Germinal center (tissue), 1 donor: Measurements from ENCODE around the gene DUSP5.
A peak's percentile ranks its signal among the peaks of the same experiment; 100 is the strongest.

ENCODE experiments used
- DNase-seq: peaks from one replicate; pipeline ENCODE4 v3.0.0; 2012; ENCODE audit warnings: mixed read lengths, low spot score

The DUSP5 gene

DNA sequence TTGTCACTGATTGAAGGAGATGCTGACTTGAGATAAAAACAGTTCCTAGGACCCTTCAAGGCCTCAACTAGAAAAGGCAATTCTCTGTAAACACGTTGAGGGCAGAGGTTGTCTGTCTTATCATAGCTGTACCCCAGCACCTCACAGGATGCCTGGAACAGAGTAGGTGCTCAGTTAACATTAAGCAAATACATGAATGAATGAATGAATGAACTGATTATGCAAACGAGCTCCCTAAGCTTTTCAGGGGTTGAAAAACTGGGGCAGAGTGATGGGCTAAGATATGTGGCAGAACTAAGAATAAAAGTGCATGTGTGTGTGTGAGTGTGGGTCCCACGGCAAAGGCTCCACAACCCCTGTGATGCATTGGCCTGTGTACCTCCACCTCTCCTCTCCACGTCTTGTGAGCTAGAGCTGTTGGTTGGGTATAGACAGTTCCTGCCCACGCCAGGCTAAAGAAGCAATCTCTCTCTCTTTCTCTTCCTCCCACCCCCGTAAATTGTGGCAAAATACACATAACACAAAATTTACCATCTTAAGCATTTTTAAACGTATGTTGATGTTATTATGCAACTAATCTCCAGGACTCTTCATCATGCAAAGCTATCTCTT is 48.9 kb downstream of the DUSP5 start:
- no peak for DNase-seq

DNA sequence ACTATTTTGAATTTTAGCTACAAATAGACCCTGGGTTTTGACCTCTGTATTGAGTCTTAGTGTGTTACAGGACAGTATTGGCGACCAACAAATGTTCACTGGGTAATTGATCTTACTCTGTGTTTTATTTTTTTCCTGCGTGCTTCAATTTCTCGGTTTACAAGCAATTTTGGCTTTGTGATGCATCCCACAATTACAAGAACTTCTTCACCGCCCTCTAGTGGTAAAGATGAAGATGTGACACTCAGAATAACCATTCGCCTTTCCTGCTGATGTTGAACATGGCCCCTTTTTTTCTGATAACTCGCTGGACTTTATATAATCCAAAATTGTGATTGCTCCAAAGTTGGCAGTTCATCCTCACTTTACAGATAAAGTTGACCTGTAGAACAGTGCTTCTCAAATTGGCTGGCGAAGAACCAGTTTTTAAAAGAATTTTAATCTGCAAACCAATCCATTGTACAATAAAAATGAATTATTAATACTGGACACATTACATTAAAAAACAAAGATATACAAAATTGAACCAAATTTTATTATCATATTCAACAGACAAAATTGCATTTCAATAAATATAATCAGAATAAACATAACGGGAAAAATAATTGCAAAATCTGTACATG is 49.5 kb downstream of the DUSP5 start:
- peak; percentile 61 for DNase-seq

GRCh38 chr10:110548002-110548401 is 50.3 kb downstream of the DUSP5 start:
- DNase-seq: no peak

DNA sequence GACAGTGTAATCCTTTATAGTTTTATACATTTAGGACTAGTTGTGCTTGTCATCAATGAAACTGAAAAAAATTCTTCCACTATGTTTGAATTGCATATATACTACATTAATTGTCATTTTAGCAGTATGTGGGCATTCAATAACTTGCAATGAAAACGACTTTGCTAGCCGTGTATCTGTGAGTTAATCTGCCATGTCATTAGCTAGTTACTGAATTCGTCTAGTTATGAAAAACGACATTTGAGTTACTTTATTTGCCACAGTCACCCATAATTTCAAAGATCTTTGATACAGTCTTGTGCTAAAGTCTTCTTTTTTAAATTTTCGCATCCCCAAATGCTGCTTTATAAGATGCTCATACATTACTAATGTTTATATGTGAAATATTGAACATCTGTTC is 51.5 kb downstream of the DUSP5 start:
- no peak for DNase-seq

- no peak for DNase-seq
Observed at GRCh38 chr10:110553905-110554304, 56.2 kb downstream of the DUSP5 start.

DNA sequence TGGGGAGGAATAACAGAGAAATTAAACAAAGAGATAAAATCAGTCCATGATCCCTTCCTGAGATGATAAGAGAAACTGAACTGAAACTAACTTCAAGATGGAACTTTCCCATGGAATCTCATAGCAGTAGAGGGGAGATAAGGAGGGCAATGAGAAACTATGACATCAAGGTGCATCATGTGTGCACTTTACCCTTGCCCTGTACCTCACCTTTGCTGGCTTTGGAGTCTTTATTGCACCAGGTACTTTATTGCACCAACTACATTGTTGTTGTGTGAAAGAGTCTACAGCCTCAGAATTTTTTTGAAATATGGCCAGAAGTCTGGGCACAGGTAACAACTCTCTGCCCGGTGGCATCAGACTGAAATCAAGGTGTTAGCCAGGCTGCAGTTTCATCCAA is 58.6 kb downstream of the DUSP5 start:
- DNase-seq: no peak

DNA sequence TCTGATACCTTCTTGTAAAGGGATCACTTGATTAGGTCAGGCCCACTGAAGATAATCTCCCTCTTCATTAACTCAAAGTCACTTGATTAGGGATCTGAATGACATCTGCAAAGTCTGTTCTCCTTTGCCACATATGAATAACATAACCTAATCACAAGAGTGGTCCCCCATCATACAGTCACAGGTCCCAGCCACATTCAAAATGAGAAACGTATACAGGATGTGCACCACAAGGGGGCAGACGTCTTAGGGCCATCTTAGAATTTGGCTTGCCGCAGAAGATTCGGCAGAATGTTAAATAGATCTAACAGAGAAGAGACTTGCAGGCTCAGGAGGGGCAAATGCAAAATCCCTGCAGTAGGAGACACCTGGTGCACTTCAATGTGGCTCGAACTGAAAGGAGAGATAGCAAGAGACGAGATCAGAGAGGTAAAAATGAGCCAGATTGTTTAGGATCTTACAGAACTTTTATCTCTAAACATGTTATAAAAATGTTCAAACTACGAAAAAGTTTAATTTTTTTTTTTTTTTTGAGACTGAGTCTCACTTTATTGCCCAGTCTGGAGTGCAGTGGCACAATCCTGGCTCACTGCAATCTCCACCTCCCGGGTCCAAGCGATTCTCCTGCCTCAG is 59.4 kb downstream of the DUSP5 start:
- peak; percentile 63 for DNase-seq

GRCh38 chr10:110558041-110558440 is 60.3 kb downstream of the DUSP5 start:
- DNase-seq: no peak

GRCh38 chr10:110560012-110560411 is 62.3 kb downstream of the DUSP5 start:
- no peak for DNase-seq
